Esophagus mucosa (tissue), 1 donor: ENCODE data around the gene COPZ1. TPM values are rescaled to one million over a fixed set of nuclear protein-coding genes. Genes with fewer than 3 reads are reported as not detected.
"Not testable (repeated sequence)": the region's sequence is repeated elsewhere in the genome, so short reads cannot be mapped to it uniquely, and the experiment has no call there.

Source experiments
- ATAC-seq: fragments of 200-7000 bp; cut with Tn5 transposase; one replicate; pipeline ENCODE4 v1.9.1; 2020
- total RNA-seq: library from RNA; stranded (reverse); gene quantifications from one replicate; pipeline ENCODE4 v1.2.4, GENCODE V29; 2023
- donor health status: DM: yes; HTN: yes; CAD: no.

COPZ1 gene
- total RNA-seq, 1 donor from 2014 or later: 111 TPM

GRCh38 chr12:54294953-54295566 lies 29.9 kb upstream of the COPZ1 start:
- no peak for ATAC-seq

GRCh38 chr12:54296393-54297099 lies 28.4 kb upstream of the COPZ1 start:
- ATAC-seq: no peak

- ATAC-seq: no peak
Observed at GRCh38 chr12:54298904-54299303, 26.0 kb upstream of the COPZ1 start.

GRCh38 chr12:54299515-54300224 lies 25.3 kb upstream of the COPZ1 start:
- ATAC-seq: no peak

GRCh38 chr12:54300225-54300731 lies 24.7 kb upstream of the COPZ1 start:
- ATAC-seq: no peak

GRCh38 chr12:54300732-54301427 lies 24.1 kb upstream of the COPZ1 start, which contains the start of gene NFE2:
TSS of gene NFE2 (minus strand) at chr12:54301015. CDS start at chr12:54295248, 5,767 bp downstream.
- peak; percentile 73 for ATAC-seq

GRCh38 chr12:54301428-54302048 lies 23.4 kb upstream of the COPZ1 start:
- ATAC-seq: no peak

- no peak for ATAC-seq
Observed at GRCh38 chr12:54303640-54304039, 21.3 kb upstream of the COPZ1 start.

GRCh38 chr12:54304187-54304810 lies 20.6 kb upstream of the COPZ1 start:
- peak; percentile 74 for ATAC-seq

GRCh38 chr12:54306925-54307741 lies 17.8 kb upstream of the COPZ1 start:
- ATAC-seq: peak; percentile 98

GRCh38 chr12:54311051-54311450 lies 13.9 kb upstream of the COPZ1 start:
- ATAC-seq: no peak

- not testable (repeated sequence) for ATAC-seq
Observed at GRCh38 chr12:54312309-54312708, 12.6 kb upstream of the COPZ1 start.

GRCh38 chr12:54321363-54321762 lies 3.6 kb upstream of the COPZ1 start:
- ATAC-seq: no peak

- not testable (repeated sequence) for ATAC-seq
Observed at GRCh38 chr12:54325442-54326109, 645 bp downstream of the COPZ1 start.

GRCh38 chr12:54328595-54329337 lies 3.8 kb downstream of the COPZ1 start:
- no peak for ATAC-seq

- ATAC-seq: no peak
Observed at GRCh38 chr12:54329759-54330158, 4.8 kb downstream of the COPZ1 start.

GRCh38 chr12:54330442-54330841 lies 5.5 kb downstream of the COPZ1 start:
- ATAC-seq: no peak

GRCh38 chr12:54331461-54331860 lies 6.5 kb downstream of the COPZ1 start:
- no peak for ATAC-seq

GRCh38 chr12:54333420-54334034 lies 8.6 kb downstream of the COPZ1 start:
- no peak for ATAC-seq
